ENCODE data around the gene DCAKD. TPM values are rescaled to one million over a fixed set of nuclear protein-coding genes. Genes with fewer than 3 reads are reported as not detected.
A peak's percentile ranks its signal among the peaks of the same experiment; 100 is the strongest.

Gene DCAKD
- 10 to 100 TPM in 2 of 4 donors, 1 to 10 TPM in 2; 4.2 to 22.5 (median 11.4) TPM for polyA plus RNA-seq
- long read RNA-seq, donor 1, result 0 reads
- long read RNA-seq, donor 2, partial matches to known transcripts, result 0 of 1 reads
- long read RNA-seq, donor 2, other reads (novel, unspliced or antisense), result 0 of 1 reads
- long read RNA-seq, donor 3, result 0 reads
- long read RNA-seq, donor 4, result 0 reads
- long read RNA-seq, donor 5, result 0 reads
- long read RNA-seq, donor 6, partial matches to known transcripts, result 0 of 2 reads
- long read RNA-seq, donor 6, other reads (novel, unspliced or antisense), result 0 of 2 reads
- long read RNA-seq, donor 7, transcript DCAKD-202 (5 exons, 2,030 nt), result minor isoform, 5 of 28 reads
- long read RNA-seq, donor 7, transcript DCAKD-208 (5 exons, 2,054 nt), result major isoform, 11 of 28 reads
- long read RNA-seq, donor 7, partial matches to known transcripts, result 5 of 28 reads
- long read RNA-seq, donor 7, other reads (novel, unspliced or antisense), result 0 of 28 reads
- long read RNA-seq, donor 8, partial matches to known transcripts, result 0 of 1 reads
- long read RNA-seq, donor 8, other reads (novel, unspliced or antisense), result 0 of 1 reads
- long read RNA-seq, donor 9, partial matches to known transcripts, result 0 of 4 reads
- long read RNA-seq, donor 9, other reads (novel, unspliced or antisense), result 0 of 4 reads
- long read RNA-seq, donor 10, transcript DCAKD-202 (5 exons, 2,030 nt), result major isoform, 5 of 12 reads
- long read RNA-seq, donor 10, partial matches to known transcripts, result 0 of 12 reads
- long read RNA-seq, donor 10, other reads (novel, unspliced or antisense), result 0 of 12 reads

- WGBS, 3 donors, result 0 to 1% (median 0%) methylated on average over 26 to 56 of the region's 56 CpGs
- H3K4me3 ChIP-seq (ENCODE audit: low read depth in 1 of 3, low read length in 3 of 3), result peak within 1 kb of the TSS; percentile 56 to 82 (median 69)
- DNase-seq (peak; percentile 95 to 97), FAIRE-seq (no peak)
- peaks cover 0 to 17% (median 0%) of the 10 kb centered on the region in 3 donors for H3K36me3 ChIP-seq (ENCODE audit: control insufficient read depth in 3 of 3, insufficient read depth in 2 of 3, low read depth in 1 of 3, low read length in 3 of 3)
- H3K9me3 ChIP-seq (ENCODE audit: control insufficient read depth in 2 of 2, insufficient read depth in 1 of 2, low read depth in 1 of 2, low read length in 1 of 2), result no peaks in the 10 kb centered on the region
- peaks cover 3 to 14% (median 3%) of the 10 kb centered on the region in 3 donors for H3K4me1 ChIP-seq (ENCODE audit: control insufficient read depth in 3 of 3, insufficient read depth in 2 of 3, low read depth in 1 of 3, low read length in 2 of 3)
- H3K27ac ChIP-seq (ENCODE audit: low read depth in 1 of 3, low read length in 2 of 3), result peak within 1 kb of the TSS; percentile 94 to 99 (median 96)
- H3K27me3 ChIP-seq (ENCODE audit: control insufficient read depth in 3 of 3, insufficient read depth in 3 of 3, low read length in 3 of 3), result no peaks in the 10 kb centered on the region
These were observed at the start of gene DCAKD for GRCh38 chr17:45051060-45051719. Gene DCAKD, minus strand, starts transcription at chr17:45051632. Its CDS starts 16,747 bp downstream, at chr17:45034885.

DNA sequence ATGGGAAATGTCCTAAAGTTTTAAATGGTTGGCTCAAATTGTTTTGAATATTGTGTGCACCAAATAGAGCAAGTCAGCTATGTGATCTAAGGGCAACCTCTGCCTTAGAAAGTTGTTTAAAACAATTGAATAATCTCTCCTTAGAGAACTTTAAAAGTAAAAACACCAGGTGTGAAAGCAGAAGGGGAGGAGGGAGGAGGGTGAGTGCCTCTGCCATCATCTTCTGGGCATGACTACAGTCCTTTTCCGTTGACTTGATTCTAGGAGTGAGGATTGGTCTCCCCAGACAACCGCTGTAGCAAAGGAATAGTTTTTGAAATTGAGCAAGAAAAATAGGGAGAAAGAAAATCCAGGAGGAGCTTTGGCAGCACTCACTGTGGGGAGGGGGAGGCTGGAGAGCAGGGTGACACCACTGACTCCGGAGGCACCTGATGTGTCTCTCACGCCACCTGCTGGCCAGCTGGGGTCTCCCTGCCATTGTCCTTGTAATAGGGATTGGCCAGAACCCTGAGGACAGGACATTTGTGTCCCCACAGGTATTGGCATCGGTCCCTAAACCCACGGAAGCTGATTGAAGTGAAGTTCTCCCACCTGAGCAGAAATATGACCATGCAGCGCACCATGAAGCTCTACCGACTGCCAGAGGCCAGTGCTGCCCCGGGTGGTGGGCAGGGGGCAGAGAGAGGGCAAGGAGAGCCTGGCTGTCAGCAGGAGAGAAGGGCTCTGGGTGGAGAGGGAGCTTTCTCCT, 47.6 kb upstream of the DCAKD start:
- H3K36me3 ChIP-seq (ENCODE audit: control insufficient read depth in 3 of 3, insufficient read depth in 2 of 3, low read depth in 1 of 3, low read length in 3 of 3), result peaks cover 32 to 95% (median 37%) of the 10 kb centered on the region in 3 donors
- no peaks in the 10 kb centered on the region for H3K9me3 ChIP-seq (ENCODE audit: control insufficient read depth in 2 of 2, insufficient read depth in 1 of 2, low read depth in 1 of 2, low read length in 1 of 2)
- DNase-seq (peak; percentile 77 to 87), FAIRE-seq (no peak)
- WGBS, 3 donors, result 41 to 49% (median 49%) methylated on average over 9 of the region's 9 CpGs
- H3K27ac ChIP-seq (ENCODE audit: low read depth in 1 of 3, low read length in 2 of 3), result peak overlapping the region in 1 of 3 donors; percentile 35
- no peaks in the 10 kb centered on the region for H3K4me1 ChIP-seq (ENCODE audit: control insufficient read depth in 3 of 3, insufficient read depth in 2 of 3, low read depth in 1 of 3, low read length in 2 of 3)
- no peaks in the 10 kb centered on the region for H3K27me3 ChIP-seq (ENCODE audit: control insufficient read depth in 3 of 3, insufficient read depth in 3 of 3, low read length in 3 of 3)
- H3K4me3 ChIP-seq (ENCODE audit: low read depth in 1 of 3, low read length in 3 of 3), result no peak overlapping the region

GRCh38 chr17:45098081-45098868, 46.8 kb upstream of the DCAKD start:
- FAIRE-seq (no peak), DNase-seq (no peak)
- no peak overlapping the region for H3K4me3 ChIP-seq (ENCODE audit: low read depth in 1 of 3, low read length in 3 of 3)
- H3K27me3 ChIP-seq (ENCODE audit: control insufficient read depth in 3 of 3, insufficient read depth in 3 of 3, low read length in 3 of 3), result no peaks in the 10 kb centered on the region
- no peaks in the 10 kb centered on the region for H3K4me1 ChIP-seq (ENCODE audit: control insufficient read depth in 3 of 3, insufficient read depth in 2 of 3, low read depth in 1 of 3, low read length in 2 of 3)
- no peaks in the 10 kb centered on the region for H3K9me3 ChIP-seq (ENCODE audit: control insufficient read depth in 2 of 2, insufficient read depth in 1 of 2, low read depth in 1 of 2, low read length in 1 of 2)
- no peak overlapping the region for H3K27ac ChIP-seq (ENCODE audit: low read depth in 1 of 3, low read length in 2 of 3)
- 82 to 87% (median 84%) methylated on average over 13 of the region's 13 CpGs for WGBS, 3 donors
- peaks cover 29 to 95% (median 37%) of the 10 kb centered on the region in 3 donors for H3K36me3 ChIP-seq (ENCODE audit: control insufficient read depth in 3 of 3, insufficient read depth in 2 of 3, low read depth in 1 of 3, low read length in 3 of 3)

- DNase-seq (no peak), FAIRE-seq (no peak)
- Histone ChIP-seq H3K36me3 (ENCODE audit: control insufficient read depth in 3 of 3, insufficient read depth in 2 of 3, low read depth in 1 of 3, low read length in 3 of 3) (peaks cover 27 to 93% (median 33%) of the 10 kb centered on the region in 3 donors), H3K4me1 (ENCODE audit: control insufficient read depth in 3 of 3, insufficient read depth in 2 of 3, low read depth in 1 of 3, low read length in 2 of 3) (no peaks in the 10 kb centered on the region), H3K27ac (ENCODE audit: low read depth in 1 of 3, low read length in 2 of 3) (no peak overlapping the region), H3K4me3 (ENCODE audit: low read depth in 1 of 3, low read length in 3 of 3) (no peak overlapping the region), H3K27me3 (ENCODE audit: control insufficient read depth in 3 of 3, insufficient read depth in 3 of 3, low read length in 3 of 3) (no peaks in the 10 kb centered on the region), H3K9me3 (ENCODE audit: control insufficient read depth in 2 of 2, insufficient read depth in 1 of 2, low read depth in 1 of 2, low read length in 1 of 2) (no peaks in the 10 kb centered on the region)
- WGBS, 3 donors, result 93 to 96% (median 95%) methylated on average over 11 of the region's 11 CpGs
These were observed 45.5 kb upstream of the DCAKD start for GRCh38 chr17:45096926-45097325.

GRCh38 chr17:45096141-45096540, 44.7 kb upstream of the DCAKD start:
- H3K9me3 ChIP-seq (ENCODE audit: control insufficient read depth in 2 of 2, insufficient read depth in 1 of 2, low read depth in 1 of 2, low read length in 1 of 2), result no peaks in the 10 kb centered on the region
- H3K27me3 ChIP-seq (ENCODE audit: control insufficient read depth in 3 of 3, insufficient read depth in 3 of 3, low read length in 3 of 3), result no peaks in the 10 kb centered on the region
- no peak overlapping the region for H3K4me3 ChIP-seq (ENCODE audit: low read depth in 1 of 3, low read length in 3 of 3)
- H3K27ac ChIP-seq (ENCODE audit: low read depth in 1 of 3, low read length in 2 of 3), result no peak overlapping the region
- peak in 1 of 2 donors; percentile 45 for DNase-seq
- H3K36me3 ChIP-seq (ENCODE audit: control insufficient read depth in 3 of 3, insufficient read depth in 2 of 3, low read depth in 1 of 3, low read length in 3 of 3), result peaks cover 27 to 91% (median 31%) of the 10 kb centered on the region in 3 donors
- FAIRE-seq, result no peak
- H3K4me1 ChIP-seq (ENCODE audit: control insufficient read depth in 3 of 3, insufficient read depth in 2 of 3, low read depth in 1 of 3, low read length in 2 of 3), result no peaks in the 10 kb centered on the region
- 73 to 86% (median 85%) methylated on average over 3 of the region's 3 CpGs for WGBS, 3 donors

DNA sequence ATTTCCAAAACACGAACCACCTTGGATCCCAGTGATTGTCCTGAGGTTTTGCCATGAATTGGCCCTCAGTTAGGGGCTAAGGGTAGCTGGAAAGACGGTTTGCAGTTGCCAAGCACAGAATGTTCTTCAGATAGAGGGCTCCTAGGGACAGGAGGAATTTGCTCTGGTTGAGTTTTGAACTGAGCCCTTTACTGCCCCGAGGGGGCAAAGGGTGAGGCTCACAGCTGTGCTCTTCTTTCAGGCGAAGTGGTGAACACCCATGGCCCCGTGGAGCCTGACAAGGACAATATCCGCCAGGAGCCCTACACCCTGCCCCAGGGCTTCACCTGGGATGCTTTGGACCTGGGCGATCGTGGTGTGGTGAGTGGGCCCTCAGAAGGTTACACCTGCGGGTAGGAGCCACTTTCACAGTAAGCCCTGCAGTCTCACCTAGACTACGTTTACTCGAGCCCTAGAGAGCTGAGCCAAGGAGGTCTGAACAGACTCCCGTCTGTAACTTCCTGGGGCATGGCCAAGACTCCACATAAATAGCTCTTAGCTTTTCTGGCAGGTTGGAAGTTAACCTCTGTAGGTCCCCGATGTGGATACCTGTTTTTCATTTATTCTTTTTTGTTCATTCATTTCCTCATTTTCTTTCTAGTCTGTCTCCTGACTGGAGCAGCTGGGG, 42.1 kb upstream of the DCAKD start:
- Histone ChIP-seq H3K9me3 (ENCODE audit: control insufficient read depth in 2 of 2, insufficient read depth in 1 of 2, low read depth in 1 of 2, low read length in 1 of 2) (no peaks in the 10 kb centered on the region), H3K4me3 (ENCODE audit: low read depth in 1 of 3, low read length in 3 of 3) (no peak overlapping the region), H3K27ac (ENCODE audit: low read depth in 1 of 3, low read length in 2 of 3) (peak overlapping the region; percentile 24 to 64 (median 36)), H3K4me1 (ENCODE audit: control insufficient read depth in 3 of 3, insufficient read depth in 2 of 3, low read depth in 1 of 3, low read length in 2 of 3) (no peaks in the 10 kb centered on the region), H3K27me3 (ENCODE audit: control insufficient read depth in 3 of 3, insufficient read depth in 3 of 3, low read length in 3 of 3) (no peaks in the 10 kb centered on the region), H3K36me3 (ENCODE audit: control insufficient read depth in 3 of 3, insufficient read depth in 2 of 3, low read depth in 1 of 3, low read length in 3 of 3) (peaks cover 32 to 89% (median 35%) of the 10 kb centered on the region in 3 donors)
- no peak for DNase-seq
- WGBS, 3 donors, result 67 to 71% (median 69%) methylated on average over 13 of the region's 13 CpGs
- no peak for FAIRE-seq

DNA sequence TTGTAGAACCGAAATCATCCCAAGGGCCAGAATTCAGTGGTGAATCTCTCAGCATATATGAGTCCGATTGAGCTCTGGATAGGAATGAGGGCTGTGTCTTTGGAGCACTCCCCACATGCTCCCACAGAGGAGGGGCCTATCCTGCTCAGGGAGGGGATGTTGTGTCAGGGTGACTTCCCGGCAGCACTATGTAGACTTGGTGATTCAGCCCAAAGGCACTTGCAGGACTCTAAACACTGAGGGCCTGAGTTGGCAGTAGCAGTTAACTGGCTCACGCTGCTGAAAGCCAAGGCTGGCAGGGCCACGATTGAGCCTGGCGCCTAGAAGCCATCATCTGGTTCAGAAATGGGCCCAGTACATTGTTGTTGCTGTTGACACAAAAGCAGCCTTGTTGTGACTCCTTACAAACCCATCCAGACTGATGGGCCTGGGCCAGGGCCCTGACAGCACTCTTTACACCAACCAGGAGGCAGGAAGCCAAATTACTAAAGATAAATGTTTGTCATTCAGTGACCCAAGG, 41.5 kb upstream of the DCAKD start:
- H3K27ac ChIP-seq (ENCODE audit: low read depth in 1 of 3, low read length in 2 of 3), result peak overlapping the region in 2 of 3 donors; percentile 24 to 64
- H3K36me3 ChIP-seq (ENCODE audit: control insufficient read depth in 3 of 3, insufficient read depth in 2 of 3, low read depth in 1 of 3, low read length in 3 of 3), result peaks cover 28 to 89% (median 37%) of the 10 kb centered on the region in 3 donors
- no peaks in the 10 kb centered on the region for H3K9me3 ChIP-seq (ENCODE audit: control insufficient read depth in 2 of 2, insufficient read depth in 1 of 2, low read depth in 1 of 2, low read length in 1 of 2)
- no peak for FAIRE-seq
- 56 to 86% (median 78%) methylated on average over 6 of the region's 6 CpGs for WGBS, 3 donors
- no peak overlapping the region for H3K4me3 ChIP-seq (ENCODE audit: low read depth in 1 of 3, low read length in 3 of 3)
- no peaks in the 10 kb centered on the region for H3K27me3 ChIP-seq (ENCODE audit: control insufficient read depth in 3 of 3, insufficient read depth in 3 of 3, low read length in 3 of 3)
- DNase-seq, result no peak
- no peaks in the 10 kb centered on the region for H3K4me1 ChIP-seq (ENCODE audit: control insufficient read depth in 3 of 3, insufficient read depth in 2 of 3, low read depth in 1 of 3, low read length in 2 of 3)
